SH-SY5Y (cell line): Measurements from ENCODE around the gene RIOK3.

Experiments used
- GATA2 ChIP-seq: IDR thresholded peaks from 2 replicates; pipeline ENCODE4 v1.6.1; 2011; ENCODE audit warnings: mild to moderate bottlenecking, low read depth, low read length
- GATA3 ChIP-seq: IDR thresholded peaks from 2 replicates; pipeline ENCODE4 v1.6.1; 2011; ENCODE audit warnings: low read depth, mild to moderate bottlenecking, low read length, moderate library complexity

GRCh38 chr18:23451011-23451410, 2.1 kb upstream of the RIOK3 start:
- no peak for TF ChIP-seq GATA2
- TF ChIP-seq GATA3, result no peak
